Cardiac muscle cell (in vitro differentiated cells and primary cell): Measurements from ENCODE around the gene LCN6. TPM values are rescaled to one million over a fixed set of nuclear protein-coding genes. Genes with fewer than 3 reads are reported as not detected.

Source experiments
- DNase-seq, 2 donors: peaks; one replicate each; pipeline versions ENCODE4 v3.0.0 to v3.0.0-alpha.2; 2010 to 2017; ENCODE audit warnings: low read depth in 1 of 2, low spot score in 1 of 2
- H3K27ac ChIP-seq: fragments of 200-600 bp; sonication (generic); 2 replicates; pipeline ENCODE4 v1.5.1; 2016
- H3K27me3 ChIP-seq: fragments of 200-600 bp; sonication (generic); 2 replicates; pipeline ENCODE4 v1.6.0; 2016; ENCODE audit warnings: control low read depth
- H3K36me3 ChIP-seq: fragments of 200-600 bp; sonication (generic); 2 replicates; pipeline ENCODE4 v1.5.1; 2016; ENCODE audit warnings: control low read depth
- H3K4me1 ChIP-seq: fragments of 200-600 bp; sonication (generic); 2 replicates; pipeline ENCODE4 v1.8.1; 2017; ENCODE audit warnings: low read depth, mild to moderate bottlenecking, mixed run types
- H3K4me3 ChIP-seq: fragments of 200-600 bp; sonication (generic); 2 replicates; pipeline ENCODE4 v1.5.1; 2016; ENCODE audit warnings: mild to moderate bottlenecking
- H3K9me3 ChIP-seq: fragments of 200-600 bp; sonication (generic); 2 replicates; pipeline ENCODE4 v1.5.1; 2017; ENCODE audit warnings: low read depth, mild to moderate bottlenecking, control low read depth
- CTCF ChIP-seq: IDR thresholded peaks from 2 replicates; pipeline ENCODE4 v1.5.1; 2012; ENCODE audit warnings: low read depth, mild to moderate bottlenecking, low read length
- polyA plus RNA-seq: library from polyadenylated mRNA; unstranded; fragments of >200 nt; fragmentation: Nextera tagmentation; extraction: Ambion mirVana; gene quantifications from 2 replicates; pipeline ENCODE4 v1.2.1, GENCODE V29; 2016
- total RNA-seq: library from RNA; depleted of rRNA; stranded (reverse); fragments of >200 nt; gene quantifications from 2 replicates; pipeline ENCODE4 v1.2.3, GENCODE V29; 2016

The LCN6 gene
- total and polyA plus RNA-seq, 2 experiments from 2014 or later: not detected

GRCh38 chr9:136694872-136695247 is 53.5 kb downstream of the LCN6 start:
- no peak overlapping the region for H3K27ac ChIP-seq
- TF ChIP-seq CTCF: no peak
- H3K36me3 ChIP-seq: no peaks in the 10 kb centered on the region
- H3K9me3 ChIP-seq: no peaks in the 10 kb centered on the region
- DNase-seq: no peak
- H3K27me3 ChIP-seq: no peaks in the 10 kb centered on the region
- no peaks in the 10 kb centered on the region for H3K4me1 ChIP-seq
- H3K4me3 ChIP-seq: no peak overlapping the region

- Histone ChIP-seq H3K27me3 (no peaks in the 10 kb centered on the region), H3K9me3 (no peaks in the 10 kb centered on the region), H3K4me1 (no peaks in the 10 kb centered on the region), H3K27ac (no peak overlapping the region), H3K36me3 (no peaks in the 10 kb centered on the region), H3K4me3 (no peak overlapping the region)
- TF ChIP-seq CTCF: peak; percentile 75
- DNase-seq: peak; percentile 50 to 72
These were observed 54.0 kb downstream of the LCN6 start for GRCh38 chr9:136694163-136694871.

Other genes starting within 250 kb of the LCN6 start
- gene NOTCH1, start 202.5 kb downstream of the LCN6 start, total RNA-seq: 17.8 and 20.9 TPM in 2 replicates
- gene NOTCH1, start 202.5 kb downstream of the LCN6 start, polyA plus RNA-seq: 7.1 and 7.3 TPM in 2 replicates
- gene EGFL7, start 85.6 kb downstream of the LCN6 start, total RNA-seq: 64.1 and 82.9 TPM in 2 replicates
- 50.9 and 90.0 TPM in 2 replicates for gene EGFL7, start 85.6 kb downstream of the LCN6 start, polyA plus RNA-seq
- gene AGPAT2, start 61.1 kb downstream of the LCN6 start, total RNA-seq: 59.0 and 72.5 TPM in 2 replicates
- gene AGPAT2, start 61.1 kb downstream of the LCN6 start, polyA plus RNA-seq: 103 and 104 TPM in 2 replicates
- 163 and 188 TPM in 2 replicates for gene DIPK1B, start 36.0 kb downstream of the LCN6 start, total RNA-seq
- gene DIPK1B, start 36.0 kb downstream of the LCN6 start, polyA plus RNA-seq: 162 and 190 TPM in 2 replicates
- gene LCN10, start 5.6 kb downstream of the LCN6 start, total RNA-seq: 0.63 TPM in 1 of 2 replicates, not detected in the other
- gene LCN10, start 5.6 kb downstream of the LCN6 start, polyA plus RNA-seq: 0.25 and 0.71 TPM in 2 replicates
- gene LCN8, start 9.7 kb upstream of the LCN6 start, total RNA-seq: not detected in 2 replicates
- 0.81 TPM in 1 of 2 replicates, not detected in the other for gene LCN8, start 9.7 kb upstream of the LCN6 start, polyA plus RNA-seq
- gene LCN15, start 16.0 kb upstream of the LCN6 start, total RNA-seq: 0.32 and 0.77 TPM in 2 replicates
- gene LCN15, start 16.0 kb upstream of the LCN6 start, polyA plus RNA-seq: 0.17 TPM in 1 of 2 replicates, not detected in the other
- 200 and 306 TPM in 2 replicates for gene TMEM141, start 42.8 kb upstream of the LCN6 start, total RNA-seq
- 169 and 238 TPM in 2 replicates for gene TMEM141, start 42.8 kb upstream of the LCN6 start, polyA plus RNA-seq
- 32.4 and 49.3 TPM in 2 replicates for gene CCDC183, start 47.8 kb upstream of the LCN6 start, total RNA-seq
- gene CCDC183, start 47.8 kb upstream of the LCN6 start, polyA plus RNA-seq: 40.1 and 43.1 TPM in 2 replicates
- 131 and 153 TPM in 2 replicates for gene RABL6, start 59.4 kb upstream of the LCN6 start, total RNA-seq
- gene RABL6, start 59.4 kb upstream of the LCN6 start, polyA plus RNA-seq: 101 and 115 TPM in 2 replicates
- gene AJM1, start 94.0 kb upstream of the LCN6 start, total RNA-seq: 8.5 and 12.2 TPM in 2 replicates
- 8.7 and 12.1 TPM in 2 replicates for gene AJM1, start 94.0 kb upstream of the LCN6 start, polyA plus RNA-seq
- 185 and 235 TPM in 2 replicates for gene PHPT1, start 100.9 kb upstream of the LCN6 start, total RNA-seq
- gene PHPT1, start 100.9 kb upstream of the LCN6 start, polyA plus RNA-seq: 557 and 565 TPM in 2 replicates
- 22.2 and 29.7 TPM in 2 replicates for gene MAMDC4, start 103.8 kb upstream of the LCN6 start, total RNA-seq
- gene MAMDC4, start 103.8 kb upstream of the LCN6 start, polyA plus RNA-seq: 8.7 and 17.8 TPM in 2 replicates
- 741 and 1,028 TPM in 2 replicates for gene EDF1, start 117.8 kb upstream of the LCN6 start, total RNA-seq
- 496 and 793 TPM in 2 replicates for gene EDF1, start 117.8 kb upstream of the LCN6 start, polyA plus RNA-seq
- 20.0 and 25.6 TPM in 2 replicates for gene TRAF2, start 138.0 kb upstream of the LCN6 start, total RNA-seq
- 37.2 and 45.6 TPM in 2 replicates for gene TRAF2, start 138.0 kb upstream of the LCN6 start, polyA plus RNA-seq
- 188 and 194 TPM in 2 replicates for gene FBXW5, start 196.2 kb upstream of the LCN6 start, total RNA-seq
- gene FBXW5, start 196.2 kb upstream of the LCN6 start, polyA plus RNA-seq: 117 and 119 TPM in 2 replicates
- gene C8G, start 196.7 kb upstream of the LCN6 start, total RNA-seq: 3.4 and 10.8 TPM in 2 replicates
- gene C8G, start 196.7 kb upstream of the LCN6 start, polyA plus RNA-seq: 1.2 and 4.4 TPM in 2 replicates
- gene LCN12, start 203.7 kb upstream of the LCN6 start, total RNA-seq: 5.0 and 11.4 TPM in 2 replicates
- gene LCN12, start 203.7 kb upstream of the LCN6 start, polyA plus RNA-seq: 19.7 and 21.9 TPM in 2 replicates
- gene PTGDS, start 229.0 kb upstream of the LCN6 start, total RNA-seq: 2.6 and 3.9 TPM in 2 replicates
- gene PTGDS, start 229.0 kb upstream of the LCN6 start, polyA plus RNA-seq: 3.4 and 5.3 TPM in 2 replicates
- gene LCNL1, start 234.5 kb upstream of the LCN6 start, total RNA-seq: 0.36 TPM in 1 of 2 replicates, not detected in the other
- not detected in 2 replicates for gene LCNL1, start 234.5 kb upstream of the LCN6 start, polyA plus RNA-seq
- 94.6 and 130 TPM in 2 replicates for gene PAXX, start 243.9 kb upstream of the LCN6 start, total RNA-seq
- 102 and 110 TPM in 2 replicates for gene PAXX, start 243.9 kb upstream of the LCN6 start, polyA plus RNA-seq
- not detected in 2 replicates for gene CLIC3, start 248.0 kb upstream of the LCN6 start, total RNA-seq
- 0.75 and 0.87 TPM in 2 replicates for gene CLIC3, start 248.0 kb upstream of the LCN6 start, polyA plus RNA-seq